GM23338 (cell line): Measurements from ENCODE around the gene MAST3. TPM values are rescaled to one million over a fixed set of nuclear protein-coding genes. Genes with fewer than 3 reads are reported as not detected.
A peak's percentile ranks its signal among the peaks of the same experiment; 100 is the strongest.

Experiments used
- ATAC-seq: fragments of 200-7000 bp; cut with Tn5 transposase; 3 replicates; pipeline ENCODE4 v1.9.1; 2020
- DNase-seq: peaks from one replicate; pipeline ENCODE4 v3.0.0-alpha.2; 2015; ENCODE audit warnings: low spot score
- H2AFZ ChIP-seq: fragments of 200-600 bp; sonication (generic); 2 replicates; pipeline ENCODE4 v1.8.0; 2016; ENCODE audit warnings: antibody characterized with exemption, mild to moderate bottlenecking, moderate library complexity
- H3F3A ChIP-seq: fragments of 200-600 bp; sonication (generic); replicated peaks from 2 replicates; pipeline ENCODE4 v1.8.0; 2017; ENCODE audit warnings: antibody characterized with exemption, mixed run types, low read depth
- H3K27ac ChIP-seq: fragments of 200-600 bp; sonication (generic); 2 replicates; pipeline ENCODE4 v1.6.1; 2016; ENCODE audit warnings: low read depth
- H3K27me3 ChIP-seq: fragments of 200-600 bp; sonication (generic); 2 replicates; pipeline ENCODE4 v1.8.0; 2016; ENCODE audit warnings: mild to moderate bottlenecking, mixed run types, moderate library complexity; ENCODE audit not compliant: insufficient read depth
- H3K36me3 ChIP-seq: fragments of 200-600 bp; sonication (generic); 2 replicates; pipeline ENCODE4 v1.8.0; 2016; ENCODE audit warnings: mild to moderate bottlenecking; ENCODE audit not compliant: insufficient read depth
- H3K4me1 ChIP-seq: fragments of 200-600 bp; sonication (generic); 2 replicates; pipeline ENCODE4 v1.8.0; 2016; ENCODE audit warnings: mild to moderate bottlenecking, moderate library complexity; ENCODE audit not compliant: insufficient read depth
- H3K4me2 ChIP-seq: fragments of 200-600 bp; sonication (generic); 2 replicates; pipeline ENCODE4 v1.7.1; 2017; ENCODE audit warnings: mixed run types
- H3K4me3 ChIP-seq: fragments of 200-600 bp; sonication (generic); 2 replicates; pipeline ENCODE4 v1.6.1; 2016; ENCODE audit warnings: mixed run types
- H3K79me2 ChIP-seq: fragments of 200-600 bp; sonication (generic); replicated peaks from 2 replicates; pipeline ENCODE4 v1.8.0; 2017; ENCODE audit warnings: mild to moderate bottlenecking; ENCODE audit not compliant: insufficient read depth
- H3K9me2 ChIP-seq: fragments of 200-600 bp; sonication (generic); 2 replicates; pipeline ENCODE4 v1.8.0; 2017; ENCODE audit not compliant: insufficient read depth
- H4K20me1 ChIP-seq: fragments of 200-600 bp; sonication (generic); replicated peaks from 2 replicates; pipeline ENCODE4 v1.8.0; 2017; ENCODE audit warnings: mild to moderate bottlenecking; ENCODE audit not compliant: insufficient read depth
- H3K27ac Mint-ChIP-seq: 2 replicates; pipeline ENCODE4 v1.8.0; 2020; ENCODE audit warnings: inconsistent platforms, mild to moderate bottlenecking, moderate library complexity, mixed read lengths
- H3K27me3 Mint-ChIP-seq: 3 replicates; pipeline ENCODE4 v1.8.0; 2022; ENCODE audit warnings: low read depth, mild to moderate bottlenecking, moderate library complexity, mixed read lengths, inconsistent platforms; ENCODE audit not compliant: insufficient read depth, poor library complexity
- H3K36me3 Mint-ChIP-seq: 3 replicates; pipeline ENCODE4 v1.8.0; 2021; ENCODE audit warnings: low read depth, mild to moderate bottlenecking, inconsistent platforms, moderate library complexity, mixed read lengths
- H3K4me1 Mint-ChIP-seq: 3 replicates; pipeline ENCODE4 v1.8.0; 2020; ENCODE audit warnings: mild to moderate bottlenecking, inconsistent platforms, mixed read lengths
- H3K4me3 Mint-ChIP-seq: 3 replicates; pipeline ENCODE4 v1.8.0; 2021; ENCODE audit warnings: moderate library complexity, mild to moderate bottlenecking, inconsistent platforms, mixed read lengths
- H3K9me3 Mint-ChIP-seq: 3 replicates; pipeline ENCODE4 v1.8.0; 2020; ENCODE audit warnings: moderate library complexity, mild to moderate bottlenecking, inconsistent platforms, mixed read lengths
- CREB1 ChIP-seq: fragments of 250-450 bp; sonication (Bioruptor Pico); IDR thresholded peaks from 2 replicates; pipeline ENCODE4 v1.5.0; 2020; ENCODE audit warnings: low read depth, mild to moderate bottlenecking, moderate library complexity
- EZH2 ChIP-seq: fragments of 200-600 bp; sonication (generic); IDR thresholded peaks from one replicate; pipeline ENCODE4 v1.8.0; 2017; ENCODE audit warnings: antibody characterized with exemption, mild to moderate bottlenecking, low read depth; ENCODE audit not compliant: unreplicated experiment
- EZH2phosphoT487 ChIP-seq: fragments of 200-600 bp; sonication (generic); IDR thresholded peaks from one replicate; pipeline ENCODE4 v1.8.1; 2018; ENCODE audit warnings: antibody characterized with exemption; ENCODE audit not compliant: unreplicated experiment
- JUNB ChIP-seq: IDR thresholded peaks from one replicate; pipeline ENCODE4 v1.6.1; 2016; ENCODE audit warnings: antibody characterized with exemption; ENCODE audit not compliant: unreplicated experiment
- NANOG ChIP-seq: IDR thresholded peaks from 2 replicates; pipeline ENCODE4 v1.6.1; 2016; ENCODE audit warnings: antibody characterized with exemption, borderline replicate concordance
- POLR2AphosphoS5 ChIP-seq: IDR thresholded peaks from 2 replicates; pipeline ENCODE4 v1.6.1; 2016; ENCODE audit warnings: antibody characterized with exemption, low read depth
- STAT1 ChIP-seq: IDR thresholded peaks from one replicate; pipeline ENCODE4 v1.6.1; 2016; ENCODE audit warnings: antibody characterized with exemption; ENCODE audit not compliant: unreplicated experiment
- ZNF114 ChIP-seq: fragments of 250-450 bp; sonication (Bioruptor Pico); IDR thresholded peaks from 2 replicates; pipeline ENCODE4 v1.5.0; 2020; ENCODE audit warnings: mild to moderate bottlenecking, moderate library complexity
- ZNF331 ChIP-seq: fragments of 250-450 bp; sonication (Bioruptor Pico); IDR thresholded peaks from 2 replicates; pipeline ENCODE4 v1.5.0; 2020; ENCODE audit warnings: low read depth, mild to moderate bottlenecking, moderate library complexity
- polyA plus RNA-seq: library from polyadenylated mRNA; unstranded; fragments of >200 nt; fragmentation: Nextera tagmentation; extraction: Ambion mirVana; gene quantifications from 2 replicates; pipeline ENCODE4 v1.2.1, GENCODE V29; 2016
- total RNA-seq: library from RNA; depleted of rRNA; stranded (reverse); fragments of >200 nt; shearing (Covaris generic); gene quantifications from 2 replicates; pipeline ENCODE4 v1.2.3, GENCODE V29; 2014
- TF ChIP-seq, protein P1 (sequence below): IDR thresholded peaks from 2 replicates; pipeline ENCODE4 v1.6.1; 2016; ENCODE audit warnings: antibody characterized with exemption
- TF ChIP-seq, protein P2 (sequence below): IDR thresholded peaks from one replicate; pipeline ENCODE4 v1.6.1; 2018; ENCODE audit warnings: antibody characterized with exemption; ENCODE audit not compliant: unreplicated experiment
- TF ChIP-seq, protein P3 (sequence below), 2 experiments: fragments of 200-600 bp in 1 of 2; sonication (generic) in 1 of 2; conservative IDR thresholded peaks; 2 replicates each; pipeline versions ENCODE4 v1.5.1 to v1.6.1; 2016 to 2017; ENCODE audit warnings: antibody characterized with exemption in 2 of 2, low read depth in 2 of 2, mild to moderate bottlenecking in 2 of 2, moderate library complexity in 1 of 2
- TF ChIP-seq, protein P4 (sequence below): fragments of 250-450 bp; sonication (Bioruptor Pico); IDR thresholded peaks from 2 replicates; pipeline ENCODE4 v1.5.0; 2020; ENCODE audit warnings: mild to moderate bottlenecking, moderate library complexity

The MAST3 gene
- total and polyA plus RNA-seq, 2 experiments from 2014 or later, result 5.6 to 8.8 TPM

DNA sequence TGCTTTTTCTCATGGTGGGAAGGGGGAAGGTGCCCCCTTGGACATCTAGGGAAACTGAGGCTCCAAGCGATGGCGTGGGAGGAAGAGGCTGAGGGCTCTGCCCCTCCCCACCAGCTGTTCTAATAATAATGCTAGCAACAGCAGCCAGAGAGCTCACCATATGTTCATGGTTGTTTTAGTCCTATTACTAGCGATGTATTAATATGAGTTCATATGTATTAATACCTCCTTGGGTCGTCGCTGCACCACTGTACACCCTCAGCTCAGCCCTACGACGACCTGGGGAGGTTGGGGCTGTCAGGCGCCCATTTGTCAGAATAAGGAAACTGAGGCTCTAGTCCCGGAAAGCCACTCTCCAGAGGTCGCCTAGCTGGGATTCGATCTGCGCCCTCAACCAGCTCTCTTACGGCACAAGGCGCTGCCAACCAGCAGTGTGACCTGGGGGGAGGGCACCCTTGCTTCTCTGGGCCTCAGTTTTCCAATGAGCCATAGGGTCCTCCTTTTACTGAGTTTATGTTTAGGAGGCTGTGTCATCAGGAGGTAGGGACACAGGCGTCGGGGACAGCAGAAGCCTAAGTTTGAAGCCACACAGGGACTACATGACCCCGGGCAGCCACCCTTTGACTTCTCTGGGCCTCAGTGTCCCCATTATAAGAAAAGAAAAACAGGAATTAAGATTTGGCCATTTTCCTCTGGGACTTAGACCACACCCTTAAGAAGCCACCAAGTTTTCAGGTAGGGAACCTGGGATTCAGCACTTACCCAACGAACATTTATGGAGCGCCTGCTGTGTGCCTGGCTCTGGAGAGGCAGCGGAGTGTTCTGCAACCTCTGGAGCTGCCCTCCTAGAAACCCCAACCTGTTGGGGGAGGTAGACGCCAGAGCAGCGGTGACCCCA, 664 bp downstream of the MAST3 start:
- Histone ChIP-seq H3K27ac (no peak overlapping the region), H3K4me1 (peaks cover 11% of the 10 kb centered on the region; the same call in 1 of the 2 replicates), H3K9me2 (no peaks in the 10 kb centered on the region), H3K4me3 (peak overlapping the region; percentile 62), H3K79me2 (no peaks in the 10 kb centered on the region), H3K4me2 (peak overlapping the region; percentile 83), H2AFZ (peak overlapping the region; percentile 74), H3K36me3 (no peaks in the 10 kb centered on the region), H3K27me3 (peaks cover 16% of the 10 kb centered on the region; the same call in 1 of the 2 replicates), H4K20me1 (no peaks in the 10 kb centered on the region), H3F3A (peaks cover 8% of the 10 kb centered on the region; the same call in 1 of the 2 replicates)
- no peak for DNase-seq
- no peak for ATAC-seq
- H3K27ac Mint-ChIP-seq, result no peak overlapping the region
- H3K4me1 Mint-ChIP-seq, result peaks cover 13% of the 10 kb centered on the region
- no peaks in the 10 kb centered on the region; the same call in 2 of the 3 replicates for H3K9me3 Mint-ChIP-seq
- H3K36me3 Mint-ChIP-seq, result no peaks in the 10 kb centered on the region
- no peak for TF ChIP-seq STAT1
- TF ChIP-seq EZH2phosphoT487, result no peak
- TF ChIP-seq EZH2, result no peak
- TF ChIP-seq, protein P1, sequence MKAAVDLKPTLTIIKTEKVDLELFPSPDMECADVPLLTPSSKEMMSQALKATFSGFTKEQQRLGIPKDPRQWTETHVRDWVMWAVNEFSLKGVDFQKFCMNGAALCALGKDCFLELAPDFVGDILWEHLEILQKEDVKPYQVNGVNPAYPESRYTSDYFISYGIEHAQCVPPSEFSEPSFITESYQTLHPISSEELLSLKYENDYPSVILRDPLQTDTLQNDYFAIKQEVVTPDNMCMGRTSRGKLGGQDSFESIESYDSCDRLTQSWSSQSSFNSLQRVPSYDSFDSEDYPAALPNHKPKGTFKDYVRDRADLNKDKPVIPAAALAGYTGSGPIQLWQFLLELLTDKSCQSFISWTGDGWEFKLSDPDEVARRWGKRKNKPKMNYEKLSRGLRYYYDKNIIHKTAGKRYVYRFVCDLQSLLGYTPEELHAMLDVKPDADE, result no peak
- no peak for TF ChIP-seq NANOG
- TF ChIP-seq ZNF331 (CRISPR knock-in tag), result no peak
- TF ChIP-seq POLR2AphosphoS5, result no peak
- TF ChIP-seq, protein P2, sequence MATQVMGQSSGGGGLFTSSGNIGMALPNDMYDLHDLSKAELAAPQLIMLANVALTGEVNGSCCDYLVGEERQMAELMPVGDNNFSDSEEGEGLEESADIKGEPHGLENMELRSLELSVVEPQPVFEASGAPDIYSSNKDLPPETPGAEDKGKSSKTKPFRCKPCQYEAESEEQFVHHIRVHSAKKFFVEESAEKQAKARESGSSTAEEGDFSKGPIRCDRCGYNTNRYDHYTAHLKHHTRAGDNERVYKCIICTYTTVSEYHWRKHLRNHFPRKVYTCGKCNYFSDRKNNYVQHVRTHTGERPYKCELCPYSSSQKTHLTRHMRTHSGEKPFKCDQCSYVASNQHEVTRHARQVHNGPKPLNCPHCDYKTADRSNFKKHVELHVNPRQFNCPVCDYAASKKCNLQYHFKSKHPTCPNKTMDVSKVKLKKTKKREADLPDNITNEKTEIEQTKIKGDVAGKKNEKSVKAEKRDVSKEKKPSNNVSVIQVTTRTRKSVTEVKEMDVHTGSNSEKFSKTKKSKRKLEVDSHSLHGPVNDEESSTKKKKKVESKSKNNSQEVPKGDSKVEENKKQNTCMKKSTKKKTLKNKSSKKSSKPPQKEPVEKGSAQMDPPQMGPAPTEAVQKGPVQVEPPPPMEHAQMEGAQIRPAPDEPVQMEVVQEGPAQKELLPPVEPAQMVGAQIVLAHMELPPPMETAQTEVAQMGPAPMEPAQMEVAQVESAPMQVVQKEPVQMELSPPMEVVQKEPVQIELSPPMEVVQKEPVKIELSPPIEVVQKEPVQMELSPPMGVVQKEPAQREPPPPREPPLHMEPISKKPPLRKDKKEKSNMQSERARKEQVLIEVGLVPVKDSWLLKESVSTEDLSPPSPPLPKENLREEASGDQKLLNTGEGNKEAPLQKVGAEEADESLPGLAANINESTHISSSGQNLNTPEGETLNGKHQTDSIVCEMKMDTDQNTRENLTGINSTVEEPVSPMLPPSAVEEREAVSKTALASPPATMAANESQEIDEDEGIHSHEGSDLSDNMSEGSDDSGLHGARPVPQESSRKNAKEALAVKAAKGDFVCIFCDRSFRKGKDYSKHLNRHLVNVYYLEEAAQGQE, result no peak
- no peak for TF ChIP-seq ZNF114 (CRISPR knock-in tag)
- no peak for TF ChIP-seq JUNB
- TF ChIP-seq, protein P3, sequence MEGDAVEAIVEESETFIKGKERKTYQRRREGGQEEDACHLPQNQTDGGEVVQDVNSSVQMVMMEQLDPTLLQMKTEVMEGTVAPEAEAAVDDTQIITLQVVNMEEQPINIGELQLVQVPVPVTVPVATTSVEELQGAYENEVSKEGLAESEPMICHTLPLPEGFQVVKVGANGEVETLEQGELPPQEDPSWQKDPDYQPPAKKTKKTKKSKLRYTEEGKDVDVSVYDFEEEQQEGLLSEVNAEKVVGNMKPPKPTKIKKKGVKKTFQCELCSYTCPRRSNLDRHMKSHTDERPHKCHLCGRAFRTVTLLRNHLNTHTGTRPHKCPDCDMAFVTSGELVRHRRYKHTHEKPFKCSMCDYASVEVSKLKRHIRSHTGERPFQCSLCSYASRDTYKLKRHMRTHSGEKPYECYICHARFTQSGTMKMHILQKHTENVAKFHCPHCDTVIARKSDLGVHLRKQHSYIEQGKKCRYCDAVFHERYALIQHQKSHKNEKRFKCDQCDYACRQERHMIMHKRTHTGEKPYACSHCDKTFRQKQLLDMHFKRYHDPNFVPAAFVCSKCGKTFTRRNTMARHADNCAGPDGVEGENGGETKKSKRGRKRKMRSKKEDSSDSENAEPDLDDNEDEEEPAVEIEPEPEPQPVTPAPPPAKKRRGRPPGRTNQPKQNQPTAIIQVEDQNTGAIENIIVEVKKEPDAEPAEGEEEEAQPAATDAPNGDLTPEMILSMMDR (conservative IDR thresholded peaks at IDR 0.05; ENCODE audit: low read depth in 2 of 2), result no peak
- TF ChIP-seq, protein P4, sequence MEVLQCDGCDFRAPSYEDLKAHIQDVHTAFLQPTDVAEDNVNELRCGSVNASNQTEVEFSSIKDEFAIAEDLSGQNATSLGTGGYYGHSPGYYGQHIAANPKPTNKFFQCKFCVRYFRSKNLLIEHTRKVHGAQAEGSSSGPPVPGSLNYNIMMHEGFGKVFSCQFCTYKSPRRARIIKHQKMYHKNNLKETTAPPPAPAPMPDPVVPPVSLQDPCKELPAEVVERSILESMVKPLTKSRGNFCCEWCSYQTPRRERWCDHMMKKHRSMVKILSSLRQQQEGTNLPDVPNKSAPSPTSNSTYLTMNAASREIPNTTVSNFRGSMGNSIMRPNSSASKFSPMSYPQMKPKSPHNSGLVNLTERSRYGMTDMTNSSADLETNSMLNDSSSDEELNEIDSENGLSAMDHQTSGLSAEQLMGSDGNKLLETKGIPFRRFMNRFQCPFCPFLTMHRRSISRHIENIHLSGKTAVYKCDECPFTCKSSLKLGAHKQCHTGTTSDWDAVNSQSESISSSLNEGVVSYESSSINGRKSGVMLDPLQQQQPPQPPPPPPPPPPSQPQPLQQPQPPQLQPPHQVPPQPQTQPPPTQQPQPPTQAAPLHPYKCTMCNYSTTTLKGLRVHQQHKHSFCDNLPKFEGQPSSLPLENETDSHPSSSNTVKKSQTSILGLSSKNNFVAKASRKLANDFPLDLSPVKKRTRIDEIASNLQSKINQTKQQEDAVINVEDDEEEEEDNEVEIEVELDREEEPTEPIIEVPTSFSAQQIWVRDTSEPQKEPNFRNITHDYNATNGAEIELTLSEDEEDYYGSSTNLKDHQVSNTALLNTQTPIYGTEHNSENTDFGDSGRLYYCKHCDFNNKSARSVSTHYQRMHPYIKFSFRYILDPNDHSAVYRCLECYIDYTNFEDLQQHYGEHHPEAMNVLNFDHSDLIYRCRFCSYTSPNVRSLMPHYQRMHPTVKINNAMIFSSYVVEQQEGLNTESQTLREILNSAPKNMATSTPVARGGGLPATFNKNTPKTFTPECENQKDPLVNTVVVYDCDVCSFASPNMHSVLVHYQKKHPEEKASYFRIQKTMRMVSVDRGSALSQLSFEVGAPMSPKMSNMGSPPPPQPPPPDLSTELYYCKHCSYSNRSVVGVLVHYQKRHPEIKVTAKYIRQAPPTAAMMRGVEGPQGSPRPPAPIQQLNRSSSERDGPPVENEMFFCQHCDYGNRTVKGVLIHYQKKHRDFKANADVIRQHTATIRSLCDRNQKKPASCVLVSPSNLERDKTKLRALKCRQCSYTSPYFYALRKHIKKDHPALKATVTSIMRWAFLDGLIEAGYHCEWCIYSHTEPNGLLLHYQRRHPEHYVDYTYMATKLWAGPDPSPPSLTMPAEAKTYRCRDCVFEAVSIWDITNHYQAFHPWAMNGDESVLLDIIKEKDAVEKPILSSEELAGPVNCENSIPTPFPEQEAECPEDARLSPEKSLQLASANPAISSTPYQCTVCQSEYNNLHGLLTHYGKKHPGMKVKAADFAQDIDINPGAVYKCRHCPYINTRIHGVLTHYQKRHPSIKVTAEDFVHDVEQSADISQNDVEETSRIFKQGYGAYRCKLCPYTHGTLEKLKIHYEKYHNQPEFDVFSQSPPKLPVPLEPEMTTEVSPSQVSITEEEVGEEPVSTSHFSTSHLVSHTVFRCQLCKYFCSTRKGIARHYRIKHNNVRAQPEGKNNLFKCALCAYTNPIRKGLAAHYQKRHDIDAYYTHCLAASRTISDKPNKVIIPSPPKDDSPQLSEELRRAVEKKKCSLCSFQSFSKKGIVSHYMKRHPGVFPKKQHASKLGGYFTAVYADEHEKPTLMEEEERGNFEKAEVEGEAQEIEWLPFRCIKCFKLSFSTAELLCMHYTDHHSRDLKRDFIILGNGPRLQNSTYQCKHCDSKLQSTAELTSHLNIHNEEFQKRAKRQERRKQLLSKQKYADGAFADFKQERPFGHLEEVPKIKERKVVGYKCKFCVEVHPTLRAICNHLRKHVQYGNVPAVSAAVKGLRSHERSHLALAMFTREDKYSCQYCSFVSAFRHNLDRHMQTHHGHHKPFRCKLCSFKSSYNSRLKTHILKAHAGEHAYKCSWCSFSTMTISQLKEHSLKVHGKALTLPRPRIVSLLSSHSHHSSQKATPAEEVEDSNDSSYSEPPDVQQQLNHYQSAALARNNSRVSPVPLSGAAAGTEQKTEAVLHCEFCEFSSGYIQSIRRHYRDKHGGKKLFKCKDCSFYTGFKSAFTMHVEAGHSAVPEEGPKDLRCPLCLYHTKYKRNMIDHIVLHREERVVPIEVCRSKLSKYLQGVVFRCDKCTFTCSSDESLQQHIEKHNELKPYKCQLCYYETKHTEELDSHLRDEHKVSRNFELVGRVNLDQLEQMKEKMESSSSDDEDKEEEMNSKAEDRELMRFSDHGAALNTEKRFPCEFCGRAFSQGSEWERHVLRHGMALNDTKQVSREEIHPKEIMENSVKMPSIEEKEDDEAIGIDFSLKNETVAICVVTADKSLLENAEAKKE, result no peak
- TF ChIP-seq CREB1, result no peak
- peaks cover 22% of the 10 kb centered on the region for H3K27me3 Mint-ChIP-seq
- peak overlapping the region; percentile 68 for H3K4me3 Mint-ChIP-seq
